SJCRH30 (cell line): Measurements from ENCODE around the gene KAT7. TPM values are rescaled to one million over a fixed set of nuclear protein-coding genes. Genes with fewer than 3 reads are reported as not detected.
"Not testable (repeated sequence)": the region's sequence is repeated elsewhere in the genome, so short reads cannot be mapped to it uniquely, and the experiment has no call there.

ENCODE experiments used
- DNase-seq, 2 experiments: peaks; one replicate each; pipeline ENCODE4 v3.0.0-alpha.2; 2015 to 2020
- H3K27ac ChIP-seq: fragments of 250-450 bp; sonication (Bioruptor Pico); 2 replicates; pipeline ENCODE4 v1.5.1; 2020; ENCODE audit warnings: mild to moderate bottlenecking, moderate library complexity
- H3K27me3 ChIP-seq: fragments of 250-450 bp; sonication (Bioruptor Pico); 2 replicates; pipeline ENCODE4 v1.5.1; 2020; ENCODE audit warnings: mild to moderate bottlenecking, moderate library complexity
- H3K36me3 ChIP-seq: fragments of 250-450 bp; sonication (Bioruptor Pico); 2 replicates; pipeline ENCODE4 v1.5.1; 2020; ENCODE audit warnings: mild to moderate bottlenecking, moderate library complexity
- H3K4me1 ChIP-seq: fragments of 250-450 bp; sonication (Bioruptor Pico); 2 replicates; pipeline ENCODE4 v1.5.1; 2020; ENCODE audit warnings: mild to moderate bottlenecking, moderate library complexity
- H3K4me3 ChIP-seq: fragments of 250-450 bp; sonication (Bioruptor Pico); 2 replicates; pipeline ENCODE4 v1.5.1; 2020; ENCODE audit warnings: mild to moderate bottlenecking, moderate library complexity
- H3K9me3 ChIP-seq: fragments of 250-450 bp; sonication (Bioruptor Pico); replicated peaks from 2 replicates; pipeline ENCODE4 v1.5.1; 2020; ENCODE audit warnings: mild to moderate bottlenecking, moderate library complexity
- total RNA-seq: library from RNA; depleted of rRNA; stranded (reverse); fragments of >200 nt; shearing (Covaris generic); gene quantifications from 2 replicates; pipeline ENCODE4 v1.2.3, GENCODE V29; 2014

KAT7 gene
- total RNA-seq, 1 experiment from 2014 or later = 40.1 TPM

DNA sequence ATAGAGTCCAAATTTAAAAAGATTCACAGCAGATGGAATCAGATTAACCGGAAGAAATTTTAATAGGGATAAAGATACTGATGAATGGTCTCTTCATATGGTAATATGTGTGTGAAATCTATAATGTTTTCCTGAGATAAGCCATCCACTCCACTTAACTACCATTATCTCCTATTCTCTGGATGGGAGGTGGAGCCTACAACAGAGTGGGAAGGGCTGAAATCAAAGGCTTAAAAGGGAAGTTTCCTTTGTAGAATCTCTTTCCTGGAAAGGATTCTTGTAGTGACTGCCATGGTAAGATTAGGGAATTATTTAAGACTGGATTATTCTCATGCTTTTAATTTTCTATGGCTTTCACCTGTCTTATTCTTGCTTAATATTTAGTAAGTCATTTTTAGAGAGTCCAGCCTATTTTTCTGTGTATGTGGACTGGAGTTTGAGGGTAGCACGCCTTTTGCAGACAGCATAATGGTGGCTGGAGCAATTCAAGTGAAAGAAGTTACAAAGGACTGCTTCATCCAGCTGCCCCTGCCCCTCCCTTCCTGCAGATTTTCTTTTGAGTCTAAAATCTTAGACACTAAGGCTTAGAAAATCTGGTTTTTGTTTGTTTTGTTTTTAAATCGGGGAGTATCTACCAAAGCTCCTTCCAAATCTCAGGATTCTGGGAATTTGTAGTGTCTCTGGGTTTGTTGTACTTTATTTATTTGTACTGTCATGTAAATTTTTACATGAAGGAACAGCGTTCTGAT is 26.5 kb downstream of the KAT7 start:
- H3K9me3 ChIP-seq = no peaks in the 10 kb centered on the region
- no peak for DNase-seq
- H3K4me3 ChIP-seq = no peak overlapping the region
- peaks cover 65% of the 10 kb centered on the region for H3K36me3 ChIP-seq
- no peaks in the 10 kb centered on the region for H3K27me3 ChIP-seq
- H3K27ac ChIP-seq = no peak overlapping the region
- H3K4me1 ChIP-seq = no peaks in the 10 kb centered on the region

GRCh38 chr17:49815761-49816281 is 27.3 kb downstream of the KAT7 start:
- Histone ChIP-seq H3K27ac (no peak overlapping the region), H3K9me3 (no peaks in the 10 kb centered on the region), H3K27me3 (no peaks in the 10 kb centered on the region), H3K4me3 (no peak overlapping the region), H3K4me1 (no peaks in the 10 kb centered on the region), H3K36me3 (peaks cover 59% of the 10 kb centered on the region)
- DNase-seq = no peak

- H3K36me3 ChIP-seq = peaks cover 63% of the 10 kb centered on the region
- no peaks in the 10 kb centered on the region for H3K27me3 ChIP-seq
- H3K4me3 ChIP-seq = no peak overlapping the region
- no peak for DNase-seq
- H3K9me3 ChIP-seq = no peaks in the 10 kb centered on the region
- H3K4me1 ChIP-seq = no peaks in the 10 kb centered on the region
- H3K27ac ChIP-seq = no peak overlapping the region
Observed at GRCh38 chr17:49817993-49818392, 29.5 kb downstream of the KAT7 start.

- H3K9me3 ChIP-seq = no peaks in the 10 kb centered on the region
- no peak overlapping the region for H3K4me3 ChIP-seq
- peaks cover 67% of the 10 kb centered on the region for H3K36me3 ChIP-seq
- H3K4me1 ChIP-seq = no peaks in the 10 kb centered on the region
- no peak for DNase-seq
- no peak overlapping the region for H3K27ac ChIP-seq
- H3K27me3 ChIP-seq = no peaks in the 10 kb centered on the region
Observed at GRCh38 chr17:49819138-49819537, 30.7 kb downstream of the KAT7 start.

- DNase-seq = no peak
- Histone ChIP-seq H3K27me3 (no peaks in the 10 kb centered on the region), H3K36me3 (peaks cover 64% of the 10 kb centered on the region), H3K9me3 (no peaks in the 10 kb centered on the region), H3K4me3 (no peak overlapping the region), H3K4me1 (no peaks in the 10 kb centered on the region), H3K27ac (no peak overlapping the region)
Observed at GRCh38 chr17:49819651-49820050, 31.2 kb downstream of the KAT7 start.

DNA sequence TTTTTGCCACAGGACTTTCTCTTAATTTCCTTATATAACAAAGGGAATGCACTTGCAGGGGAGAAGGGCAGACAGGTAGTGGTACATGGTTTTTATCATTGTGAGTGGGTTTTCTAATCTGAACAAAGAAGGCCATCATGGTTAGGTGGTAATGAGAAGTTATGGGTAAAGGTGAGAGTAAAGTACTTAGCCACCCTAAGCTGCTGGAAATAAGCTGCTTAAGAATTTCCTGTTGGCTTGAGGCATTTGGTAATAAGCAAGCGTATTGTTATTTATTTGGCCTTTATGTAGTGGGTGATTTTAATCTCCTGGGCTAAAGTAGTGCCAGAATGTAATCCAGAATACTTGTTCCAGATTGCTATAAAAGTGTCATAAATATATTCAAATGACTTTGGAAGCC is 32.3 kb downstream of the KAT7 start:
- H3K36me3 ChIP-seq = peaks cover 71% of the 10 kb centered on the region
- H3K27ac ChIP-seq = no peak overlapping the region
- no peak for DNase-seq
- no peaks in the 10 kb centered on the region for H3K9me3 ChIP-seq
- H3K4me3 ChIP-seq = no peak overlapping the region
- no peaks in the 10 kb centered on the region for H3K4me1 ChIP-seq
- no peaks in the 10 kb centered on the region for H3K27me3 ChIP-seq

DNA sequence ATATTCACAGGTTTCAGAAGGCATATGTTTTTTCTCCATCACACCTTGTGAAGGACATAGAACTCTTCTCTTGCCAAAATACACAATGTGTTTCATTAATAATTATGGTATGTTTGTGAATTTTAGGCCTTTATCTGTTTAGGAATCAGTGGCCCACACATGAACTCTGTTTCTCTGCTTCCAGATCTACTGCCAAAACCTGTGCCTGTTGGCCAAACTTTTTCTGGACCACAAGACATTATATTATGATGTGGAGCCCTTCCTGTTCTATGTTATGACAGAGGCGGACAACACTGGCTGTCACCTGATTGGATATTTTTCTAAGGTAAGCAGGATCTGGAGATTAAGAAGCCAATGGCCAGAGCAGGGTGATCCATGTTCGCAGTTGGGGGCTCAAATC is 33.0 kb downstream of the KAT7 start:
- no peaks in the 10 kb centered on the region for H3K9me3 ChIP-seq
- no peak for DNase-seq
- H3K36me3 ChIP-seq = peaks cover 71% of the 10 kb centered on the region
- H3K4me1 ChIP-seq = no peaks in the 10 kb centered on the region
- H3K27me3 ChIP-seq = no peaks in the 10 kb centered on the region
- H3K4me3 ChIP-seq = no peak overlapping the region
- no peak overlapping the region for H3K27ac ChIP-seq

DNA sequence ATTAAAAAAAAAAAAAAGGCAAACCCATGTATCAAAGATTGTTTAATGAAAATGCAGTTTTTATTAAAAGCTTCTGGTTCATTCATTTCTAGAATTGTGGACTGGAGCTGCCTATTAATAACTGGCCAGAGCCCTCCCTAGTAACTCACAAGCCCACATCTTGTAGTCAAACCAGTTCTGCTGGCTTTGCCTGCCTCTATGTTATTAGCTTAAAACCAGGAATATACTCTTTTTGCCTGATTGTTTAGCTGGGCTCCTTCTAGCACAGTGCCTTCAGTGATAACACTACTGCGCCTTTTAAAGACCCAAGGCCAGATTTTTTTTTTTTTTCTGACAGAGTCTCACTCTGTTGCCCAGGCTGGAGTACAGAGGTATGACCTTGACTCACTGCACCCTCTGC is 33.4 kb downstream of the KAT7 start:
- Histone ChIP-seq H3K4me1 (no peaks in the 10 kb centered on the region), H3K4me3 (no peak overlapping the region), H3K9me3 (no peaks in the 10 kb centered on the region), H3K27me3 (no peaks in the 10 kb centered on the region), H3K27ac (no peak overlapping the region), H3K36me3 (peaks cover 72% of the 10 kb centered on the region)
- no peak for DNase-seq

DNA sequence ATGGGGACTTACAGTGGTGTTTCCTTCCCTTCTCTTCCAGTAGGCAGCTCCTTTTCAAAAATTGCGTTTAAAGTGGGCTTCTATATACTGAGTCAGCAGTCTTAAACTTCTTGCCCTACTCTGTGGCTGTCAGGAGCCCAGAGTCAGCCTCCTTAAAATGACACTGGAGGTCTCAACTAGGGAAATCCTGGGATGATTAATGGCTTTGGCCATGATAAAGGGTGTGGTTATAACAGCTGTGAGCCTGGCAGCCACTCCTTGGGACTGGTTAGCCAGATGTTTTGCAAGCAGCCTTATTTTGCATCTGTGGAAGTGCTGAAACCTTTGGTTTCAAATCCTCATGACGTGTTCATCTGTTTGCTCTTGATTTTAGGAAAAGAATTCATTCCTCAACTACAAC is 34.3 kb downstream of the KAT7 start:
- Histone ChIP-seq H3K27ac (no peak overlapping the region), H3K36me3 (peaks cover 68% of the 10 kb centered on the region)
- no peak for DNase-seq

DNA sequence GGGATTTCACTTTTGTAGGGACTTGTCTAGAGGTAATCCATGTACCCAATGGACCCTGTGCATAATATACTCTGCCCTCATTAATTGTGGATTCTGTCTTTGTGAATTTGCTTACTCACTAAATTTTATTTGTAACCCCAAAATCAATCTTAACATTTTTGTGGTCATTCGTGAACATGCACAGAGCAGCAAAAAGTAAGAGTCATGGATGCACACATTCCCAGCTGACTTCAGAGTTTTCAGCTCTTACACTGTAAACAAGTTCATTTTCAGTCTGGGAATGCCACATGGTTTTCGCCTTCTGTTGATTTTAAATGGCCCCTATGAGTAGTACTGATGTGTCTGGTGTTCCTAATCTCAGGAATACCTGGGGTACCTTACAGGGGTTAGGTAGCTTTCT is 35.1 kb downstream of the KAT7 start:
- Histone ChIP-seq H3K9me3 (no peaks in the 10 kb centered on the region), H3K4me3 (no peak overlapping the region), H3K27me3 (no peaks in the 10 kb centered on the region), H3K4me1 (no peaks in the 10 kb centered on the region), H3K36me3 (peaks cover 64% of the 10 kb centered on the region), H3K27ac (no peak overlapping the region)
- DNase-seq = no peak

More for the DNA sequence above, 34.3 kb downstream of the KAT7 start:
- Histone ChIP-seq H3K9me3 (no peaks in the 10 kb centered on the region), H3K4me3 (no peak overlapping the region), H3K27me3 (no peaks in the 10 kb centered on the region), H3K4me1 (no peaks in the 10 kb centered on the region)

DNA sequence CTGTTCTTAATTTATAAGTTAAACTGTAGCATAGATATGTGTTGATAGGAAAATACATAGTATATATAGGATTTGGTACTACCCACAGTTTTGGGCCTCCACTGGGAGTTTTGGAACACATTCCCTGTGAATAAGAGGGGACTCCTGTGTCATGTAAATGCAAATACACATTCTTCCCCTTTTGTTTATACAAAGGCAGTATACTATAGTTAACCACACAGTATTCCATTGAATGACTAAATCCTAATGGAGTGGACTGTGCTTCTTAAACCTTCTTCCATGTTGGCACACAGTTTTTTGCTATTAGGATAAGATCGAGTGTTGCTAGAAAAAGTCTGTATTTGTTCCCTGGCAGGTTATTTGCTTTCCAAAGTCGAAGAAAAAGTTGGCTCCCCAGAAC is 37.2 kb downstream of the KAT7 start:
- Histone ChIP-seq H3K9me3 (no peaks in the 10 kb centered on the region), H3K36me3 (peaks cover 66% of the 10 kb centered on the region), H3K4me3 (no peak overlapping the region), H3K4me1 (no peaks in the 10 kb centered on the region), H3K27ac (no peak overlapping the region), H3K27me3 (no peaks in the 10 kb centered on the region)
- DNase-seq = no peak

- H3K4me1 ChIP-seq, H3K9me3 ChIP-seq, H3K27me3 ChIP-seq, H3K27ac ChIP-seq, H3K4me3 ChIP-seq, DNase-seq: not testable (repeated sequence)
- peaks cover 44% of the 10 kb centered on the region for H3K36me3 ChIP-seq
Observed at GRCh38 chr17:49828325-49828724, 39.8 kb downstream of the KAT7 start.

- Histone ChIP-seq H3K27ac (no peak overlapping the region), H3K27me3 (no peaks in the 10 kb centered on the region), H3K4me1 (no peaks in the 10 kb centered on the region), H3K36me3 (peaks cover 37% of the 10 kb centered on the region), H3K4me3 (no peak overlapping the region), H3K9me3 (no peaks in the 10 kb centered on the region)
- DNase-seq = no peak
Observed at GRCh38 chr17:49829026-49829425, 40.5 kb downstream of the KAT7 start.

GRCh38 chr17:49830605-49831004 is 42.1 kb downstream of the KAT7 start:
- no peak overlapping the region for H3K4me3 ChIP-seq
- H3K9me3 ChIP-seq = no peaks in the 10 kb centered on the region
- H3K4me1 ChIP-seq = no peaks in the 10 kb centered on the region
- H3K27me3 ChIP-seq = no peaks in the 10 kb centered on the region
- H3K36me3 ChIP-seq = peaks cover 26% of the 10 kb centered on the region
- H3K27ac ChIP-seq = no peak overlapping the region
- no peak for DNase-seq

GRCh38 chr17:49832840-49833599 is 44.5 kb downstream of the KAT7 start:
- no peak for DNase-seq
- Histone ChIP-seq H3K27ac (no peak overlapping the region), H3K4me1 (no peaks in the 10 kb centered on the region), H3K36me3 (peaks cover 9% of the 10 kb centered on the region; the same call in 1 of the 2 replicates), H3K4me3 (no peak overlapping the region), H3K27me3 (no peaks in the 10 kb centered on the region), H3K9me3 (no peaks in the 10 kb centered on the region)
